B cell (primary cell): ENCODE results near the gene NOP16. TPM values are rescaled to one million over a fixed set of nuclear protein-coding genes. Genes with fewer than 3 reads are reported as not detected.

Experiments
- ATAC-seq: fragments of 200-7000 bp; cut with Tn5 transposase; one replicate; pipeline ENCODE4 v1.10.0; 2021; ENCODE audit warnings: low read depth, mild to moderate bottlenecking, moderate number of reproducible peaks, moderate library complexity
- CTCF ChIA-PET: fragments of 350-600 bp; sonication (Branson Sonifier 250); formaldehyde crosslinking; loops from one replicate; lab custom pipeline; 2021; ENCODE audit warnings: antibody characterized with exemption, inconsistent platforms; lab: Charles Lee
- POLR2A ChIA-PET: fragments of 350-600 bp; sonication (Branson Sonifier 250); formaldehyde crosslinking; loops from one replicate; lab custom pipeline; 2021; ENCODE audit warnings: antibody characterized with exemption; lab: Charles Lee
- DNase-seq: peaks from one replicate; pipeline ENCODE4 v3.0.0; 2013
- H2AFZ ChIP-seq: 2 replicates; pipeline ENCODE4 v1.6.1; 2012; ENCODE audit warnings: mild to moderate bottlenecking, low read depth, low read length; ENCODE audit not compliant: insufficient read depth, poor library complexity, severe bottlenecking
- H3K27ac ChIP-seq, 2 donors: 1 replicate in 1 of 2; 2 replicates in 1 of 2; pipeline ENCODE4 v1.5.1; 2012 to 2013; ENCODE audit warnings: low read length in 2 of 2, mild to moderate bottlenecking in 2 of 2, moderate library complexity in 1 of 2
- H3K27me3 ChIP-seq, 4 experiments: fragments of 200-600 bp in 1 of 4; sonication (generic) in 1 of 4; replicated peaks in 1 of 4; 1 replicate in 2 of 4; 2 replicates in 2 of 4; pipeline versions ENCODE4 v1.6.1 to v1.7.0; 2013 to 2016; ENCODE audit warnings: low read length in 3 of 4, mild to moderate bottlenecking in 2 of 4, mixed read lengths in 1 of 4, moderate library complexity in 1 of 4; ENCODE audit not compliant: insufficient read depth in 4 of 4, control insufficient read depth in 3 of 4; ENCODE audit errors: control extremely low read depth in 1 of 4
- H3K36me3 ChIP-seq, 2 experiments: replicated peaks in 1 of 2; 1 replicate in 1 of 2; 2 replicates in 1 of 2; pipeline versions ENCODE4 v1.6.1 to v1.7.1; 2013; ENCODE audit warnings: low read length in 1 of 2; ENCODE audit not compliant: insufficient read depth in 2 of 2, control insufficient read depth in 1 of 2; ENCODE audit errors: control extremely low read depth in 1 of 2, extremely low read depth in 1 of 2
- H3K4me1 ChIP-seq, 2 donors: fragments of 200-600 bp in 1 of 2; sonication (generic) in 1 of 2; 1 replicate in 1 of 2; 2 replicates in 1 of 2; pipeline versions ENCODE4 v1.5.1 to v1.6.1; 2013 to 2017; ENCODE audit warnings: low read length in 2 of 2; ENCODE audit not compliant: control insufficient read depth in 2 of 2, insufficient read depth in 2 of 2
- H3K4me2 ChIP-seq: replicated peaks from 2 replicates; pipeline ENCODE3; 2012; ENCODE audit warnings: mild to moderate bottlenecking, low read depth, low read length; ENCODE audit not compliant: poor library complexity, severe bottlenecking
- H3K4me3 ChIP-seq, 5 experiments: fragments of 200-600 bp in 1 of 5; sonication (generic) in 1 of 5; 1 replicate in 3 of 5; 2 replicates in 2 of 5; pipeline versions ENCODE4 v1.5.1 to v1.7.0; 2011 to 2016; ENCODE audit warnings: low read length in 4 of 5, mild to moderate bottlenecking in 4 of 5, low read depth in 2 of 5, control low read depth in 1 of 5, moderate library complexity in 1 of 5; ENCODE audit not compliant: insufficient read depth in 1 of 5; ENCODE audit errors: control extremely low read depth in 1 of 5, extremely low read depth in 1 of 5
- H3K79me2 ChIP-seq: fragments of 200-600 bp; sonication (generic); one replicate; pipeline ENCODE4 v1.6.0; 2016; ENCODE audit warnings: low read length; ENCODE audit not compliant: control insufficient read depth, insufficient read depth
- H3K9ac ChIP-seq: fragments of 200-600 bp; sonication (generic); 2 replicates; pipeline ENCODE4 v1.6.1; 2017; ENCODE audit warnings: mild to moderate bottlenecking, low read length, moderate library complexity
- H3K9me3 ChIP-seq, 3 donors: one replicate each; pipeline versions ENCODE4 v1.6.1 to v1.7.1; 2013; ENCODE audit warnings: low read length in 2 of 3; ENCODE audit not compliant: control insufficient read depth in 2 of 3, insufficient read depth in 1 of 3; ENCODE audit errors: control extremely low read depth in 1 of 3
- H4K20me1 ChIP-seq: 2 replicates; pipeline ENCODE4 v1.6.0; 2012; ENCODE audit warnings: mild to moderate bottlenecking, low read length; ENCODE audit not compliant: insufficient read depth, control insufficient read depth, poor library complexity, severe bottlenecking
- H3K27ac Mint-ChIP-seq: one replicate; pipeline ENCODE4 v1.8.0; 2021; ENCODE audit warnings: mixed read lengths
- H3K27me3 Mint-ChIP-seq: one replicate; pipeline ENCODE4 v1.8.0; 2021; ENCODE audit warnings: mixed read lengths
- H3K4me1 Mint-ChIP-seq: one replicate; pipeline ENCODE4 v1.8.0; 2021; ENCODE audit warnings: mixed read lengths
- H3K4me3 Mint-ChIP-seq: one replicate; pipeline ENCODE4 v1.8.0; 2021; ENCODE audit warnings: mixed read lengths
- H3K9me3 Mint-ChIP-seq: one replicate; pipeline ENCODE4 v1.8.0; 2022; ENCODE audit warnings: mixed read lengths; ENCODE audit not compliant: insufficient read depth
- CTCF ChIP-seq: fragments of 200-600 bp; IDR thresholded peaks from one replicate; pipeline ENCODE4 v1.8.0; 2022; ENCODE audit warnings: antibody characterized with exemption, mild to moderate bottlenecking
- EZH2 ChIP-seq: IDR thresholded peaks from 2 replicates; pipeline ENCODE4 v1.6.1; 2012; ENCODE audit warnings: borderline replicate concordance, low read depth, mild to moderate bottlenecking, moderate library complexity, low read length; ENCODE audit not compliant: insufficient read depth, poor library complexity, severe bottlenecking
- WGBS: methylation state at CpG from one replicate; pipeline ENCODE4 v1.1.5; 2013; ENCODE audit warnings: missing lambda C conversion rate; ENCODE audit not compliant: insufficient coverage; 5-methylcytosine and 5-hydroxymethylcytosine counted together
- intact Hi-C: fragments of 100-400 bp; cut with micrococcal nuclease; formaldehyde crosslinking; loops from one replicate; pipeline ENCODE4 v1.10.0; 2022
- polyA plus RNA-seq: library from polyadenylated mRNA; depleted of rRNA; stranded (reverse); fragments of >200 nt; gene quantifications from 2 replicates; pipeline ENCODE4 v1.2.3, GENCODE V29; 2012
- total RNA-seq, 2 donors: library from RNA; stranded (reverse); fragments of 120-200 nt in 1 of 2; gene quantifications; 1 replicate in 1 of 2; 2 replicates in 1 of 2; pipeline versions ENCODE4 v1.2.3 to v1.2.4, GENCODE V29; 2013 to 2022

Gene NOP16
- total and polyA plus RNA-seq, 2 donors (not counting 1 experiment from before 2014, with no cell fraction given) = 25.0 to 27.8 TPM

- H4K20me1 ChIP-seq = peaks cover 9% of the 10 kb centered on the region
- peaks cover 16% of the 10 kb centered on the region for H3K4me1 Mint-ChIP-seq
- H3K27ac ChIP-seq = no peak overlapping the region
- TF ChIP-seq EZH2 (no peak), CTCF (no peak)
- peaks cover 12 to 13% of the 10 kb centered on the region in 2 donors for H3K4me1 ChIP-seq
- DNase-seq (no peak), ATAC-seq (no peak)
- CTCF ChIA-PET = no interaction called here
- H3K9me3 ChIP-seq = no peaks in the 10 kb centered on the region
- H3K79me2 ChIP-seq = peaks cover 19% of the 10 kb centered on the region
- H3K9me3 Mint-ChIP-seq = no peaks in the 10 kb centered on the region
- no peak overlapping the region for H3K27ac Mint-ChIP-seq
- H3K36me3 ChIP-seq = peaks cover 5 to 56% of the 10 kb centered on the region in 2 experiments
- intact Hi-C loops = loop anchor here (10.0 kb wide), 1 partner anchor 147 kb away; the partner anchor contains the start of gene SIMC1
- POLR2A ChIA-PET = interaction anchor here (0.8 kb wide), 1 partner anchor 20 kb away, joined by 4 read pairs; no protein-coding TSS in a partner anchor
- no peak overlapping the region for H3K4me3 Mint-ChIP-seq
- no peaks in the 10 kb centered on the region for H3K27me3 ChIP-seq
- H3K4me3 ChIP-seq = no peak overlapping the region
- WGBS = 87% methylated on average over 3 of the region's 3 CpGs
- no peaks in the 10 kb centered on the region for H3K27me3 Mint-ChIP-seq
- H3K9ac ChIP-seq = no peak overlapping the region
- H2AFZ ChIP-seq = no peak overlapping the region
- no peak overlapping the region for H3K4me2 ChIP-seq
These were observed 6.4 kb downstream of the NOP16 start for GRCh38 chr5:176381979-176382378.

- H3K4me2 ChIP-seq = no peak overlapping the region
- H3K27ac ChIP-seq = no peak overlapping the region
- H3K9ac ChIP-seq = no peak overlapping the region
- Mint-ChIP-seq H3K27ac (no peak overlapping the region), H3K27me3 (no peaks in the 10 kb centered on the region), H3K4me3 (no peak overlapping the region), H3K4me1 (peaks cover 13% of the 10 kb centered on the region), H3K9me3 (no peaks in the 10 kb centered on the region)
- CTCF ChIA-PET = interaction anchor here (0.7 kb wide), 1 partner anchor 11 kb away, joined by 6 read pairs; no protein-coding TSS in a partner anchor
- H3K27me3 ChIP-seq = no peaks in the 10 kb centered on the region
- H3K79me2 ChIP-seq = peaks cover 14% of the 10 kb centered on the region
- H4K20me1 ChIP-seq = peaks cover 9% of the 10 kb centered on the region
- DNase-seq = no peak
- intact Hi-C loops = loop anchor here (10.0 kb wide), 1 partner anchor 147 kb away; the partner anchor contains the start of gene SIMC1
- H3K4me1 ChIP-seq = peaks cover 8% of the 10 kb centered on the region in 2 donors
- H3K4me3 ChIP-seq = no peak overlapping the region
- no peaks in the 10 kb centered on the region for H3K9me3 ChIP-seq
- WGBS = 94% methylated on average over 3 of the region's 3 CpGs
- no peak overlapping the region for H2AFZ ChIP-seq
- TF ChIP-seq EZH2 (no peak), CTCF (no peak)
- peaks cover 5 to 50% of the 10 kb centered on the region in 2 experiments for H3K36me3 ChIP-seq
- ATAC-seq = no peak
- POLR2A ChIA-PET = no interaction called here
These were observed 7.0 kb downstream of the NOP16 start for GRCh38 chr5:176381423-176381822.
